Activated CD4-positive, alpha-beta T cell treated with anti-CD3 and anti-CD28 coated beads, Interleukin-2, Interleukin-6, amounts not matched to agents 100 ng/mL and 50 ng/mL, durations not matched to agents 16 hours and 8 hours (primary cell): Measurements from ENCODE around the gene GCFC2.

ENCODE experiments used
- DNase-seq: peaks from one replicate; pipeline ENCODE4 v3.0.0-alpha.2; 2020

GCFC2 gene

GRCh38 chr2:75621228-75621627 is 89.5 kb downstream of the GCFC2 start:
- no peak for DNase-seq

GRCh38 chr2:75619956-75620740 is 90.6 kb downstream of the GCFC2 start:
- DNase-seq = no peak

- DNase-seq = no peak
Observed at GRCh38 chr2:75616933-75617332, 93.8 kb downstream of the GCFC2 start.

GRCh38 chr2:75616406-75616805 is 94.3 kb downstream of the GCFC2 start:
- DNase-seq = no peak

GRCh38 chr2:75614162-75614651 is 96.5 kb downstream of the GCFC2 start:
- no peak for DNase-seq

GRCh38 chr2:75612862-75613243 is 97.9 kb downstream of the GCFC2 start:
- no peak for DNase-seq
